ENCODE measurements around the gene GRM8.

Gene GRM8

GRCh38 chr7:126996659-126997058 lies 256.1 kb downstream of the GRM8 start:
- H3K4me2 ChIP-seq (ENCODE audit: low read length) = no peak overlapping the region
- TF ChIP-seq CTCF (IDR thresholded peaks at IDR 0.05; ENCODE audit: low read length) (no peak), EZH2 (IDR thresholded peaks at IDR 0.05; ENCODE audit: borderline replicate concordance, low read length) (no peak)
- no peaks in the 10 kb centered on the region for H3K9me2 ChIP-seq (ENCODE audit: low read depth, low read length)
- H4K20me1 ChIP-seq (ENCODE audit: insufficient read depth, low read length) = no peaks in the 10 kb centered on the region
- H3K9ac ChIP-seq (ENCODE audit: low read length) = no peak overlapping the region
- no peaks in the 10 kb centered on the region for H3K36me3 ChIP-seq (ENCODE audit: insufficient read depth, low read length)
- H2AFZ ChIP-seq (ENCODE audit: low read length) = no peak overlapping the region
- H3K4me3 ChIP-seq (ENCODE audit: low read depth, low read length, poor library complexity, severe bottlenecking) = no peak overlapping the region
- H3K27me3 ChIP-seq (ENCODE audit: insufficient read depth, low read length) = no peaks in the 10 kb centered on the region
- no peaks in the 10 kb centered on the region for H3K4me1 ChIP-seq (ENCODE audit: insufficient read depth, low read length, severe bottlenecking)
- no peaks in the 10 kb centered on the region for H3F3A ChIP-seq (ENCODE audit: insufficient read depth, low read length)
- no peaks in the 10 kb centered on the region for H3K79me2 ChIP-seq (ENCODE audit: insufficient read depth, low read length)
- H3K27ac ChIP-seq (ENCODE audit: low read depth, low read length, poor library complexity, severe bottlenecking) = no peak overlapping the region
- H3K9me3 ChIP-seq (ENCODE audit: low read length) = no peaks in the 10 kb centered on the region

- Histone ChIP-seq H3K4me2 (ENCODE audit: low read length) (no peak overlapping the region), H3K9ac (ENCODE audit: low read length) (no peak overlapping the region), H3F3A (ENCODE audit: insufficient read depth, low read length) (no peaks in the 10 kb centered on the region), H3K27ac (ENCODE audit: low read depth, low read length, poor library complexity, severe bottlenecking) (no peak overlapping the region), H3K9me2 (ENCODE audit: low read depth, low read length) (no peaks in the 10 kb centered on the region), H3K4me3 (ENCODE audit: low read depth, low read length, poor library complexity, severe bottlenecking) (no peak overlapping the region), H2AFZ (ENCODE audit: low read length) (no peak overlapping the region), H3K79me2 (ENCODE audit: insufficient read depth, low read length) (no peaks in the 10 kb centered on the region), H3K4me1 (ENCODE audit: insufficient read depth, low read length, severe bottlenecking) (no peaks in the 10 kb centered on the region), H4K20me1 (ENCODE audit: insufficient read depth, low read length) (no peaks in the 10 kb centered on the region), H3K27me3 (ENCODE audit: insufficient read depth, low read length) (no peaks in the 10 kb centered on the region), H3K36me3 (ENCODE audit: insufficient read depth, low read length) (no peaks in the 10 kb centered on the region), H3K9me3 (ENCODE audit: low read length) (no peaks in the 10 kb centered on the region)
- TF ChIP-seq CTCF (IDR thresholded peaks at IDR 0.05; ENCODE audit: low read length) = no peak
- no peak for TF ChIP-seq EZH2 (IDR thresholded peaks at IDR 0.05; ENCODE audit: borderline replicate concordance, low read length)
Measured at GRCh38 chr7:126993626-126994213, 259.0 kb downstream of the GRM8 start.

- no peak overlapping the region for H3K9ac ChIP-seq (ENCODE audit: low read length)
- no peaks in the 10 kb centered on the region for H3K4me1 ChIP-seq (ENCODE audit: insufficient read depth, low read length, severe bottlenecking)
- no peaks in the 10 kb centered on the region for H3K9me3 ChIP-seq (ENCODE audit: low read length)
Measured at GRCh38 chr7:126988022-126988421, 264.7 kb downstream of the GRM8 start.

More at GRCh38 chr7:126988022-126988421, 264.7 kb downstream of the GRM8 start:
- no peak overlapping the region for H3K4me3 ChIP-seq (ENCODE audit: low read depth, low read length, poor library complexity, severe bottlenecking)
- no peaks in the 10 kb centered on the region for H3K27me3 ChIP-seq (ENCODE audit: insufficient read depth, low read length)
- no peak overlapping the region for H2AFZ ChIP-seq (ENCODE audit: low read length)
- H3K79me2 ChIP-seq (ENCODE audit: insufficient read depth, low read length) = no peaks in the 10 kb centered on the region
- H3K9me2 ChIP-seq (ENCODE audit: low read depth, low read length) = no peaks in the 10 kb centered on the region
- no peak for TF ChIP-seq EZH2 (IDR thresholded peaks at IDR 0.05; ENCODE audit: borderline replicate concordance, low read length)
- no peak for TF ChIP-seq CTCF (IDR thresholded peaks at IDR 0.05; ENCODE audit: low read length)
- H4K20me1 ChIP-seq (ENCODE audit: insufficient read depth, low read length) = no peaks in the 10 kb centered on the region
- H3F3A ChIP-seq (ENCODE audit: insufficient read depth, low read length) = no peaks in the 10 kb centered on the region
- no peak overlapping the region for H3K27ac ChIP-seq (ENCODE audit: low read depth, low read length, poor library complexity, severe bottlenecking)
- no peaks in the 10 kb centered on the region for H3K36me3 ChIP-seq (ENCODE audit: insufficient read depth, low read length)
- H3K4me2 ChIP-seq (ENCODE audit: low read length) = no peak overlapping the region
